ENCODE results near the gene CAPN5.
"Not testable (repeated sequence)": the region's sequence is repeated elsewhere in the genome, so short reads cannot be mapped to it uniquely, and the experiment has no call there.

The CAPN5 gene

DNA sequence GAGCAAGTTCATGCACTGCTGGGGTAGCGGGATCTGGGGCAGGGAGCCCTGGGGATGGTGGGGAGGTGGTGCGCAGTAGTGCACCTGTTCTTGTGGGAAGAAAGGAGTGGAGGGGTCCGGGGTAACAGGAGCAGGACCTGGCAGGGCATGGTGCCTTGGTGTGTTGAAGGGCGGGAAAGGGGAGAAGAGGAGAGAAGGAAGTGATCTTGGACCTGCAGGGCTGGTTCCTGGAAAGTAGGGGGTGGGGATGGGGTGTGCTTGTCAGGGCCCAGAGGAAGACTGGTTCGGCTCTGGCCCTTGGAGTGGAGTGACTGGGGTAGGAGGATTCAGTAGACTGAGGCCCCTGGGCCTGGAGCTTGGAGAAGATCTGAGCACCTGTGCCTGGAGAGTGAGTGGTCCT, 10.9 kb upstream of the CAPN5 start:
- TF ChIP-seq, protein P1, sequence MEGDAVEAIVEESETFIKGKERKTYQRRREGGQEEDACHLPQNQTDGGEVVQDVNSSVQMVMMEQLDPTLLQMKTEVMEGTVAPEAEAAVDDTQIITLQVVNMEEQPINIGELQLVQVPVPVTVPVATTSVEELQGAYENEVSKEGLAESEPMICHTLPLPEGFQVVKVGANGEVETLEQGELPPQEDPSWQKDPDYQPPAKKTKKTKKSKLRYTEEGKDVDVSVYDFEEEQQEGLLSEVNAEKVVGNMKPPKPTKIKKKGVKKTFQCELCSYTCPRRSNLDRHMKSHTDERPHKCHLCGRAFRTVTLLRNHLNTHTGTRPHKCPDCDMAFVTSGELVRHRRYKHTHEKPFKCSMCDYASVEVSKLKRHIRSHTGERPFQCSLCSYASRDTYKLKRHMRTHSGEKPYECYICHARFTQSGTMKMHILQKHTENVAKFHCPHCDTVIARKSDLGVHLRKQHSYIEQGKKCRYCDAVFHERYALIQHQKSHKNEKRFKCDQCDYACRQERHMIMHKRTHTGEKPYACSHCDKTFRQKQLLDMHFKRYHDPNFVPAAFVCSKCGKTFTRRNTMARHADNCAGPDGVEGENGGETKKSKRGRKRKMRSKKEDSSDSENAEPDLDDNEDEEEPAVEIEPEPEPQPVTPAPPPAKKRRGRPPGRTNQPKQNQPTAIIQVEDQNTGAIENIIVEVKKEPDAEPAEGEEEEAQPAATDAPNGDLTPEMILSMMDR (IDR thresholded peaks at IDR 0.05; ENCODE audit: extremely low read depth, insufficient read depth, missing control alignments): no peak
- DNase-seq (ENCODE audit: low spot score): no peak
- in situ Hi-C loops (cut with MboI; ENCODE audit: low pct_unique_long_range_greater_than_20kb, low sequenced_read_pairs, unreplicated experiment): no loop called here

DNA sequence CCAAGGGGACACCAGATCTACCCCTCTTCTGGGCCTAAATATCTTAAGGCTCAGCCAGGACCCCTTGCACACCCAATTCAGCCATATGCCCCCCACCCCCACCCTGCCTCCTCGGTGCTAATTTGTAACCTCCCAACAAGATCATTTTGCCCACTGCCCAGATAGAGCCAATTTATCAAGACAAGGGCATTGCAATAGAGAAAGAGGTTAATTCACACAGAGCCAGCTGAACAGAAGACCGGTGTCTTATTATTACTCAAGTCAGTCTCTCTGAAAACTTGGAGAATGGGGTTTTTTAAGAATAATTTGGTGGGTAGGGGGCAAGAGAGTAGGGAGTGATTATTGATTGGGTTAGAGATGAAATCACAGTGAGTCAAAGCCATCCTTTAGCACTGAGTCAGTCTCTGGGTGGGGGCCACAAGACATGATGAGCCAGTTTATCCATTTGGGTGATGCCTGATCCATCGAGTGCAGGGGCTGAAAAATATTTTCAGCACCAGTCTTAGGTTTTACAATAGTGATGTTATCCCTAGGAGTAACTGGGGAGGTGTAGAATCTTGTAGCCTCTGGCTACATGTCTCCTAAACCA, 9.9 kb upstream of the CAPN5 start:
- no peak for DNase-seq (ENCODE audit: low spot score)
- in situ Hi-C loops (cut with MboI; ENCODE audit: low pct_unique_long_range_greater_than_20kb, low sequenced_read_pairs, unreplicated experiment): no loop called here

GRCh38 chr11:77057938-77058474, 8.8 kb upstream of the CAPN5 start:
- no peak for DNase-seq (ENCODE audit: low spot score)
- in situ Hi-C loops (cut with MboI; ENCODE audit: low pct_unique_long_range_greater_than_20kb, low sequenced_read_pairs, unreplicated experiment): no loop called here
- TF ChIP-seq, protein P1 (IDR thresholded peaks at IDR 0.05; ENCODE audit: extremely low read depth, insufficient read depth, missing control alignments): no peak

More for the DNA sequence above, 9.9 kb upstream of the CAPN5 start:
- TF ChIP-seq, protein P1 (IDR thresholded peaks at IDR 0.05; ENCODE audit: extremely low read depth, insufficient read depth, missing control alignments): no peak

DNA sequence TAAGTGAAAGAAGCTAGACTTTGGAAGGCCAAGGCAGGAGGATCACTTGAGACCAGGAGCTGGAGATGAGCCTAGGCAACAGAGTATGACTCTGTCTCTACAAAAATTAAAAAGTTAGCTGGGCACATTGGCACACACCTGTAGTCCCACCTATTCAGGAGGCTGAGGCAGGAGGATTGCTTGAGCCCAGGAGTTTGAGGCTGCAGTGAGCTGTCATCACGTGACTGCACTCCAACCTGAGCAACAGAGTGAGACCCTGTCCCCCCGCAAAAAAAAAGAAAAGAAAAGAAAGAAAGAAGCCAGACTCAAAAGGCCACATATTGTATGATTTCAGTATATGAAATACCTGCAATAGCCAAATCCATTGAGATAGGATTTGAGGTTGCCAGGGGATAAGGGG, 7.9 kb upstream of the CAPN5 start:
- TF ChIP-seq, protein P1 (IDR thresholded peaks at IDR 0.05; ENCODE audit: extremely low read depth, insufficient read depth, missing control alignments): no peak
- in situ Hi-C loops (cut with MboI; ENCODE audit: low pct_unique_long_range_greater_than_20kb, low sequenced_read_pairs, unreplicated experiment): no loop called here

GRCh38 chr11:77059806-77060205, 7.0 kb upstream of the CAPN5 start:
- TF ChIP-seq, protein P1 (IDR thresholded peaks at IDR 0.05; ENCODE audit: extremely low read depth, insufficient read depth, missing control alignments): no peak
- in situ Hi-C loops (cut with MboI; ENCODE audit: low pct_unique_long_range_greater_than_20kb, low sequenced_read_pairs, unreplicated experiment): no loop called here

More for the DNA sequence above, 7.9 kb upstream of the CAPN5 start:
- no peak for DNase-seq (ENCODE audit: low spot score)

DNA sequence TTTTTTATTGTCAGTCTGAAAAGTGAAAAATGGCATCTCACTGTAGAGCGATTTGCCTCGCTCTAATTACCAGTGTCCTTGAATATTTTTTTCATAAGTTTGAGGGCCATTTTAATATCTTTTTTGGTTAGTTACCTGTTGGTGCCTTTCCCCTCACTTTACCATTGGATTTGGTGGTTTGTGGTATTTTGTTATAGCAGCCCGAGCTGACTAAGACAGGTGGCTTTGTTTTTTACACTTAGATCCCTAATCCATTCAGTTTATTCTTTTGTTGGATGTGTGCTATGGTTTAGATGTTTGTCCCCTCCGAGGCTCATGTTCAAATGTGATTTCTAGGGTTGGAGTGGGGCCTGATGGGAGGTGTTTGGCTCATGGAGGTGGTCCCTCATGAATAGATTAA, 6.5 kb upstream of the CAPN5 start:
- in situ Hi-C loops (cut with MboI; ENCODE audit: low pct_unique_long_range_greater_than_20kb, low sequenced_read_pairs, unreplicated experiment): no loop called here
- TF ChIP-seq, protein P1 (IDR thresholded peaks at IDR 0.05; ENCODE audit: extremely low read depth, insufficient read depth, missing control alignments): no peak
- DNase-seq (ENCODE audit: low spot score): no peak

More at GRCh38 chr11:77059806-77060205, 7.0 kb upstream of the CAPN5 start:
- no peak for DNase-seq (ENCODE audit: low spot score)

DNA sequence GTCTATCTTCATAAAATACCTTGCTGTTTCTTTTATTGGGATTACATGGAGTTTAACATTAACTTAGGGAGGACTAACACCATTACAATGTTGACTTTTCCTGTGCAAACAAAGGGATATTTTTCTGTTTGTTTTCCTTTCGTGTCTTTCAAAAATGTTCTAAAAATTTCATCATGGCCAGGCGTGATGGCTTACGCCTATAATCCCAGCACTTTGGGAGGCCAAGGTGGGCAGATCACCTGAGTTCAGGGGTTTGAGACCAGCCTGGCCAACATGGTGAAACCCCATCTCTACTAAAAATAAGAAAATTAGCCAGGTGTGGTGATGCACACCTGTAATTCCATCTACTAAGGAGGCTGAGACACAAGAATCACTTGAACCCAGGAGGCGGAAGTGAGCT, 5.5 kb upstream of the CAPN5 start:
- DNase-seq (ENCODE audit: low spot score); in situ Hi-C loops (cut with MboI; ENCODE audit: low pct_unique_long_range_greater_than_20kb, low sequenced_read_pairs, unreplicated experiment): not testable (repeated sequence)
